IMR-90 (cell line): ENCODE measurements around the gene CLASP1. TPM values are rescaled to one million over a fixed set of nuclear protein-coding genes. Genes with fewer than 3 reads are reported as not detected.
A peak's percentile ranks its signal among the peaks of the same experiment; 100 is the strongest.

ENCODE experiments used
- ATAC-seq: fragments of 200-7000 bp; cut with Tn5 transposase; 2 replicates; pipeline ENCODE4 v1.9.1; 2020; ENCODE audit warnings: low read depth, mild to moderate bottlenecking, moderate library complexity
- BruUV-seq: library from RNA; stranded (reverse); fragments of 400-500 nt; replicated peaks from 2 replicates; lab custom pipeline; 2021; lab: Mats Ljungman, UMichigan
- CTCF ChIA-PET: fragments of 300-600 bp; formaldehyde crosslinking; extraction: SDS; loops from one replicate; lab custom pipeline; 2021; ENCODE audit warnings: antibody characterized with exemption; lab: Yijun Ruan, JAX
- POLR2A ChIA-PET: fragments of 300-600 bp; sonication (Branson Sonifier 250); formaldehyde crosslinking; loops from one replicate; lab custom pipeline; 2022; ENCODE audit warnings: antibody characterized with exemption; ENCODE audit not compliant: unreplicated experiment; lab: Charles Lee
- DNase-seq: peaks from one replicate; pipeline ENCODE4 v3.0.0; 2013
- H2AFZ ChIP-seq: replicated peaks from 2 replicates; pipeline ENCODE3; 2013; ENCODE audit warnings: low read length, mild to moderate bottlenecking; ENCODE audit not compliant: poor library complexity
- H2AK5ac ChIP-seq: 2 replicates; pipeline ENCODE4 v1.6.1; 2013; ENCODE audit warnings: low read depth, low read length, inconsistent platforms
- H2AK9ac ChIP-seq: replicated peaks from 2 replicates; pipeline ENCODE3; 2013; ENCODE audit warnings: mild to moderate bottlenecking, low read depth, low read length, moderate library complexity; ENCODE audit not compliant: poor library complexity
- H2BK120ac ChIP-seq: 2 replicates; pipeline ENCODE4 v1.6.1; 2013; ENCODE audit warnings: low read depth, low read length, inconsistent platforms
- H2BK15ac ChIP-seq: 3 replicates; pipeline ENCODE4 v1.6.1; 2013; ENCODE audit warnings: low read depth, low read length, inconsistent platforms
- H2BK20ac ChIP-seq: 2 replicates; pipeline ENCODE4 v1.6.1; 2013; ENCODE audit warnings: low read depth, mild to moderate bottlenecking, inconsistent platforms, low read length, moderate library complexity
- H2BK5ac ChIP-seq: 2 replicates; pipeline ENCODE4 v1.6.1; 2013; ENCODE audit warnings: mild to moderate bottlenecking, low read depth, low read length, inconsistent platforms; ENCODE audit not compliant: poor library complexity, severe bottlenecking
- H3K14ac ChIP-seq: replicated peaks from 2 replicates; pipeline ENCODE4 v1.6.1; 2013; ENCODE audit warnings: low read depth, low read length, inconsistent platforms
- H3K18ac ChIP-seq: 2 replicates; pipeline ENCODE4 v1.6.1; 2013; ENCODE audit warnings: low read depth, low read length, control low read depth
- H3K23ac ChIP-seq: 2 replicates; pipeline ENCODE4 v1.6.1; 2013; ENCODE audit warnings: low read depth, low read length, inconsistent platforms
- H3K27ac ChIP-seq: 2 replicates; pipeline ENCODE4 v1.5.1; 2013; ENCODE audit warnings: mild to moderate bottlenecking, control low read depth, low read length; ENCODE audit not compliant: insufficient read depth
- H3K27me3 ChIP-seq: 2 replicates; pipeline ENCODE4 v1.6.1; 2013; ENCODE audit warnings: low read length; ENCODE audit not compliant: control insufficient read depth, insufficient read depth
- H3K36me3 ChIP-seq: 2 replicates; pipeline ENCODE4 v1.6.1; 2013; ENCODE audit warnings: low read length, mixed read lengths; ENCODE audit not compliant: control insufficient read depth, insufficient read depth
- H3K4ac ChIP-seq: 2 replicates; pipeline ENCODE4 v1.6.1; 2013; ENCODE audit warnings: low read depth, low read length, inconsistent platforms
- H3K4me1 ChIP-seq: 2 replicates; pipeline ENCODE4 v1.6.1; 2013; ENCODE audit warnings: low read length, mixed read lengths; ENCODE audit not compliant: control insufficient read depth, insufficient read depth
- H3K4me2 ChIP-seq: 2 replicates; pipeline ENCODE4 v1.6.1; 2013; ENCODE audit warnings: low read depth, mild to moderate bottlenecking, control low read depth, low read length, moderate library complexity
- H3K4me3 ChIP-seq: 2 replicates; pipeline ENCODE4 v1.5.1; 2013; ENCODE audit warnings: low read depth, mild to moderate bottlenecking, control low read depth, low read length, moderate library complexity; ENCODE audit not compliant: insufficient read depth
- H3K56ac ChIP-seq: 2 replicates; pipeline ENCODE4 v1.6.1; 2013; ENCODE audit warnings: low read length, inconsistent platforms; ENCODE audit not compliant: insufficient read depth; ENCODE audit errors: extremely low read depth
- H3K79me1 ChIP-seq, 2 experiments: 2 replicates each; pipeline ENCODE4 v1.6.1; 2013; ENCODE audit warnings: low read length in 2 of 2, inconsistent platforms in 1 of 2, low read depth in 1 of 2
- H3K9ac ChIP-seq: 2 replicates; pipeline ENCODE4 v1.6.1; 2013; ENCODE audit warnings: low read depth, low read length, control low read depth
- H3K9me1 ChIP-seq: 2 replicates; pipeline ENCODE4 v1.6.1; 2013; ENCODE audit warnings: low read length, inconsistent platforms; ENCODE audit not compliant: insufficient read depth
- H3K9me3 ChIP-seq: 2 replicates; pipeline ENCODE4 v1.6.1; 2013; ENCODE audit warnings: low read length; ENCODE audit not compliant: control insufficient read depth, insufficient read depth
- H4K20me1 ChIP-seq: 2 replicates; pipeline ENCODE4 v1.6.1; 2013; ENCODE audit warnings: low read length, inconsistent platforms; ENCODE audit not compliant: insufficient read depth
- H4K5ac ChIP-seq: 2 replicates; pipeline ENCODE4 v1.6.1; 2013; ENCODE audit warnings: mild to moderate bottlenecking, low read depth, low read length, control low read depth
- H4K8ac ChIP-seq, 2 experiments: 2 replicates each; pipeline ENCODE4 v1.6.1; 2013; ENCODE audit warnings: low read depth in 2 of 2, low read length in 2 of 2, control low read depth in 1 of 2, inconsistent platforms in 1 of 2
- H4K91ac ChIP-seq: 2 replicates; pipeline ENCODE4 v1.6.1; 2013; ENCODE audit warnings: low read depth, low read length, inconsistent platforms; ENCODE audit not compliant: insufficient read depth
- BHLHE40 ChIP-seq: fragments of 150-350 bp; IDR thresholded peaks from 2 replicates; pipeline ENCODE4 v1.6.1; 2016; ENCODE audit warnings: mild to moderate bottlenecking, low read depth, low read length
- CEBPB ChIP-seq: IDR thresholded peaks from 2 replicates; pipeline ENCODE4 v1.6.1; 2012; ENCODE audit warnings: low read depth, low read length, improper control_type of control experiment
- CHD1 ChIP-seq: IDR thresholded peaks from 2 replicates; pipeline ENCODE4 v1.6.1; 2012; ENCODE audit warnings: low read depth, low read length, improper control_type of control experiment
- FOS ChIP-seq: fragments of 150-350 bp; IDR thresholded peaks from 2 replicates; pipeline ENCODE4 v1.6.1; 2016; ENCODE audit warnings: low read depth, low read length
- MAFK ChIP-seq: IDR thresholded peaks from 2 replicates; pipeline ENCODE4 v1.6.1; 2012; ENCODE audit warnings: low read depth, low read length, improper control_type of control experiment
- MAZ ChIP-seq: IDR thresholded peaks from 2 replicates; pipeline ENCODE4 v1.6.1; 2012; ENCODE audit warnings: low read depth, mild to moderate bottlenecking, low read length, improper control_type of control experiment, moderate library complexity, borderline replicate concordance
- MXI1 ChIP-seq: IDR thresholded peaks from 2 replicates; pipeline ENCODE4 v1.6.1; 2012; ENCODE audit warnings: low read depth, mild to moderate bottlenecking, low read length, moderate library complexity, borderline replicate concordance
- NFE2L2 ChIP-seq: fragments of 150-350 bp; IDR thresholded peaks from 2 replicates; pipeline ENCODE4 v1.6.1; 2016; ENCODE audit warnings: low read depth, mild to moderate bottlenecking, low read length
- RCOR1 ChIP-seq: IDR thresholded peaks from 2 replicates; pipeline ENCODE4 v1.6.1; 2012; ENCODE audit warnings: mild to moderate bottlenecking, low read length, improper control_type of control experiment; ENCODE audit not compliant: insufficient replicate concordance
- SMC3 ChIP-seq: fragments of 150-350 bp; IDR thresholded peaks from 2 replicates; pipeline ENCODE4 v1.6.1; 2016; ENCODE audit warnings: low read depth, mild to moderate bottlenecking, antibody characterized with exemption, low read length, moderate library complexity
- WGBS, 2 experiments: methylation state at CpG; one replicate each; pipeline versions ENCODE4 v1.1.5 to v1.1.7; 2013; ENCODE audit warnings: missing lambda C conversion rate in 2 of 2; ENCODE audit not compliant: insufficient read length in 1 of 2; ENCODE audit errors: extremely low coverage in 2 of 2; 5-methylcytosine and 5-hydroxymethylcytosine counted together
- dilution Hi-C: fragments of 300-500 bp; cut with HindIII; formaldehyde crosslinking; loops from one replicate; pipeline ENCODE4 v1.14.3; 2018; ENCODE audit warnings: low sequenced_read_pairs; ENCODE audit not compliant: unreplicated experiment
- in situ Hi-C: fragments of 300-500 bp; cut with MboI; formaldehyde crosslinking; loops from 3 replicates; pipeline ENCODE4 v1.14.3; 2019; ENCODE audit warnings: low sequenced_read_pairs, inconsistent platforms, mixed read lengths
- intact Hi-C: fragments of 100-400 bp; cut with micrococcal nuclease; formaldehyde crosslinking; loops from 2 replicates; pipeline ENCODE4 v1.10.0; 2022
- polyA plus RNA-seq, 3 experiments: library from polyadenylated mRNA; depleted of rRNA; stranded (reverse); fragments of >200 nt; gene quantifications; 2 replicates each; pipeline ENCODE4 v1.2.3, GENCODE V29; 2012; ENCODE audit warnings: low replicate concordance in 1 of 3
- total RNA-seq: library from RNA; depleted of rRNA; stranded (reverse); fragments of >200 nt; gene quantifications from 2 replicates; pipeline ENCODE4 v1.2.3, GENCODE V29; 2012
- TF ChIP-seq, protein P1 (sequence below): conservative IDR thresholded peaks from 2 replicates; pipeline ENCODE4 v1.5.1; 2012; ENCODE audit warnings: mild to moderate bottlenecking, low read depth, low read length, improper control_type of control experiment
- TF ChIP-seq, protein P2 (sequence below): fragments of 150-350 bp; IDR thresholded peaks from 2 replicates; pipeline ENCODE4 v1.6.1; 2017; ENCODE audit warnings: mild to moderate bottlenecking, antibody characterized with exemption, low read length, low read depth

Gene CLASP1
- total and polyA plus RNA-seq, 2 of the 4 experiments (the other 2 are of a cell fraction) = 12.3 to 33.7 TPM

DNA sequence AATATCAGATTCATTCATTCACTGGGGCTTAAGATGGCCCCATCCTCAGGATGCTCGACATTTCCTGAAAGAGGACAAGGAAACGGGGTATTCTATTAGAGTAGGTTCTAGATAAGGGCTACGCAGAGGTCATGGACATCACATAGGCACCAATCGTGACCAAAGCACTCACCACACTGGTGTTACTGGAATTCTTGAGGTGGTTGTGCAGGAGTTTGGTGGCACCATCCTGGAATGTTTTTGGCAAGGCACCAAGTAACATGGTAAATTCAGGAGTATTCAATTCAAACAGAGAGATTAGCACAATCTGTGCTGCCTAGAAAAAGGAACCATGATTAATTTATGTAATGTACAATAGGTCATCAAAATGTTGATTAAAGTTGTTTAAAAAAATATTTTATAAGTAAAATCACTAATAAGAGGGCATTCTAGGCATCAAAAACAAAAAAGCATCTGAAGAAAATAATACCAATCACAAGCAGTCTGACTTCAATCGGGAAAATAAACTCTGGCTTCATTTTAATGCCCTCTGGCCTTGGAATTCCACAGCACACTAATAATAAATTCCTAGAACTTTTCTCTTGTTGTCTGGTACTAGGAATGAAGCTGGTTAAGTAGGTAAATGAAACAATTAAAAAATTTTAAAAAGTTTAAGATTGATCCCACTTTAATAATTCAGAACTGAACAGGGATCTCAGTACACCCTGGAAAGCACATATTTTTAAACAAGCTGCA is 261.5 kb downstream of the CLASP1 start:
- POLR2A ChIA-PET = no interaction called here
- CTCF ChIA-PET = interaction anchor here (1.2 kb wide), 1 partner anchor 15 kb away, joined by 3 read pairs; no protein-coding TSS in a partner anchor
- no TSS peak for BruUV-seq
- WGBS, 2 experiments = no CpG with 5 or more reads among the region's 5 CpGs
- H3K9me3 ChIP-seq = no peaks in the 10 kb centered on the region
- DNase-seq = peak; percentile 28
- peaks cover 9 to 11% of the 10 kb centered on the region in 2 experiments; a peak in 3 of 4 replicates for H3K79me1 ChIP-seq
- peak overlapping the region; percentile 35; the same call in 1 of the 2 replicates for H4K5ac ChIP-seq
- no peaks in the 10 kb centered on the region for H3K27me3 ChIP-seq
- H2BK20ac ChIP-seq = peak overlapping the region; percentile 65; the same call in 1 of the 2 replicates
- H2AK5ac ChIP-seq = no peak overlapping the region; the same call in 1 of the 2 replicates
- H3K9me1 ChIP-seq = peaks cover 12% of the 10 kb centered on the region; the same call in 1 of the 2 replicates
- no peak overlapping the region for H2AK9ac ChIP-seq
- no peak overlapping the region for H3K9ac ChIP-seq
- no peak overlapping the region for H2AFZ ChIP-seq
- peak overlapping the region; percentile 7; the same call in 1 of the 3 replicates for H2BK15ac ChIP-seq
- 0 out of 4 replicates have a peak overlapping the region, but pooled peaks of 1 of the 2 experiments have one; percentile 26 for H4K8ac ChIP-seq
- H3K36me3 ChIP-seq = peaks cover 17% of the 10 kb centered on the region
- H3K4me2 ChIP-seq = no peak overlapping the region; the same call in 1 of the 2 replicates
- TF ChIP-seq MAFK (no peak), SMC3 (no peak), NFE2L2 (no peak), CEBPB (no peak), RCOR1 (no peak), CHD1 (no peak), BHLHE40 (no peak), MXI1 (no peak), FOS (no peak), MAZ (no peak)
- TF ChIP-seq, protein P1, sequence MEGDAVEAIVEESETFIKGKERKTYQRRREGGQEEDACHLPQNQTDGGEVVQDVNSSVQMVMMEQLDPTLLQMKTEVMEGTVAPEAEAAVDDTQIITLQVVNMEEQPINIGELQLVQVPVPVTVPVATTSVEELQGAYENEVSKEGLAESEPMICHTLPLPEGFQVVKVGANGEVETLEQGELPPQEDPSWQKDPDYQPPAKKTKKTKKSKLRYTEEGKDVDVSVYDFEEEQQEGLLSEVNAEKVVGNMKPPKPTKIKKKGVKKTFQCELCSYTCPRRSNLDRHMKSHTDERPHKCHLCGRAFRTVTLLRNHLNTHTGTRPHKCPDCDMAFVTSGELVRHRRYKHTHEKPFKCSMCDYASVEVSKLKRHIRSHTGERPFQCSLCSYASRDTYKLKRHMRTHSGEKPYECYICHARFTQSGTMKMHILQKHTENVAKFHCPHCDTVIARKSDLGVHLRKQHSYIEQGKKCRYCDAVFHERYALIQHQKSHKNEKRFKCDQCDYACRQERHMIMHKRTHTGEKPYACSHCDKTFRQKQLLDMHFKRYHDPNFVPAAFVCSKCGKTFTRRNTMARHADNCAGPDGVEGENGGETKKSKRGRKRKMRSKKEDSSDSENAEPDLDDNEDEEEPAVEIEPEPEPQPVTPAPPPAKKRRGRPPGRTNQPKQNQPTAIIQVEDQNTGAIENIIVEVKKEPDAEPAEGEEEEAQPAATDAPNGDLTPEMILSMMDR = no peak
- TF ChIP-seq, protein P2, sequence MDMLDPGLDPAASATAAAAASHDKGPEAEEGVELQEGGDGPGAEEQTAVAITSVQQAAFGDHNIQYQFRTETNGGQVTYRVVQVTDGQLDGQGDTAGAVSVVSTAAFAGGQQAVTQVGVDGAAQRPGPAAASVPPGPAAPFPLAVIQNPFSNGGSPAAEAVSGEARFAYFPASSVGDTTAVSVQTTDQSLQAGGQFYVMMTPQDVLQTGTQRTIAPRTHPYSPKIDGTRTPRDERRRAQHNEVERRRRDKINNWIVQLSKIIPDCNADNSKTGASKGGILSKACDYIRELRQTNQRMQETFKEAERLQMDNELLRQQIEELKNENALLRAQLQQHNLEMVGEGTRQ = no peak
- dilution Hi-C loops (no loop called here), intact Hi-C loops (no loop called here), in situ Hi-C loops (no loop called here)
- H3K18ac ChIP-seq = peak overlapping the region; percentile 80; the same call in 1 of the 2 replicates
- H4K91ac ChIP-seq = no peak overlapping the region
- H3K23ac ChIP-seq = 0 out of 2 replicates have a peak overlapping the region, but pooled peaks have one; percentile 7
- peak overlapping the region; percentile 3; the same call in 1 of the 2 replicates for H2BK120ac ChIP-seq
- peak; percentile 60 for ATAC-seq
- 0 out of 2 replicates have a peak overlapping the region, but pooled peaks have one; percentile 33 for H3K14ac ChIP-seq
- no peak overlapping the region for H3K56ac ChIP-seq
- H4K20me1 ChIP-seq = no peaks in the 10 kb centered on the region
- peak overlapping the region; percentile 31 for H2BK5ac ChIP-seq
- H3K27ac ChIP-seq = no peak overlapping the region
- H3K4me3 ChIP-seq = no peak overlapping the region
- peaks cover 10% of the 10 kb centered on the region for H3K4me1 ChIP-seq
- H3K4ac ChIP-seq = peak overlapping the region; percentile 32; the same call in 1 of the 2 replicates
